GM10847 (cell line): ENCODE measurements around the gene SPART.

Experiments
- POLR2A ChIP-seq: IDR thresholded peaks from 2 replicates; pipeline ENCODE4 v1.6.1; 2011; ENCODE audit not compliant: insufficient read length; ENCODE audit errors: extremely low read depth

SPART gene, protein sequence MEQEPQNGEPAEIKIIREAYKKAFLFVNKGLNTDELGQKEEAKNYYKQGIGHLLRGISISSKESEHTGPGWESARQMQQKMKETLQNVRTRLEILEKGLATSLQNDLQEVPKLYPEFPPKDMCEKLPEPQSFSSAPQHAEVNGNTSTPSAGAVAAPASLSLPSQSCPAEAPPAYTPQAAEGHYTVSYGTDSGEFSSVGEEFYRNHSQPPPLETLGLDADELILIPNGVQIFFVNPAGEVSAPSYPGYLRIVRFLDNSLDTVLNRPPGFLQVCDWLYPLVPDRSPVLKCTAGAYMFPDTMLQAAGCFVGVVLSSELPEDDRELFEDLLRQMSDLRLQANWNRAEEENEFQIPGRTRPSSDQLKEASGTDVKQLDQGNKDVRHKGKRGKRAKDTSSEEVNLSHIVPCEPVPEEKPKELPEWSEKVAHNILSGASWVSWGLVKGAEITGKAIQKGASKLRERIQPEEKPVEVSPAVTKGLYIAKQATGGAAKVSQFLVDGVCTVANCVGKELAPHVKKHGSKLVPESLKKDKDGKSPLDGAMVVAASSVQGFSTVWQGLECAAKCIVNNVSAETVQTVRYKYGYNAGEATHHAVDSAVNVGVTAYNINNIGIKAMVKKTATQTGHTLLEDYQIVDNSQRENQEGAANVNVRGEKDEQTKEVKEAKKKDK

DNA sequence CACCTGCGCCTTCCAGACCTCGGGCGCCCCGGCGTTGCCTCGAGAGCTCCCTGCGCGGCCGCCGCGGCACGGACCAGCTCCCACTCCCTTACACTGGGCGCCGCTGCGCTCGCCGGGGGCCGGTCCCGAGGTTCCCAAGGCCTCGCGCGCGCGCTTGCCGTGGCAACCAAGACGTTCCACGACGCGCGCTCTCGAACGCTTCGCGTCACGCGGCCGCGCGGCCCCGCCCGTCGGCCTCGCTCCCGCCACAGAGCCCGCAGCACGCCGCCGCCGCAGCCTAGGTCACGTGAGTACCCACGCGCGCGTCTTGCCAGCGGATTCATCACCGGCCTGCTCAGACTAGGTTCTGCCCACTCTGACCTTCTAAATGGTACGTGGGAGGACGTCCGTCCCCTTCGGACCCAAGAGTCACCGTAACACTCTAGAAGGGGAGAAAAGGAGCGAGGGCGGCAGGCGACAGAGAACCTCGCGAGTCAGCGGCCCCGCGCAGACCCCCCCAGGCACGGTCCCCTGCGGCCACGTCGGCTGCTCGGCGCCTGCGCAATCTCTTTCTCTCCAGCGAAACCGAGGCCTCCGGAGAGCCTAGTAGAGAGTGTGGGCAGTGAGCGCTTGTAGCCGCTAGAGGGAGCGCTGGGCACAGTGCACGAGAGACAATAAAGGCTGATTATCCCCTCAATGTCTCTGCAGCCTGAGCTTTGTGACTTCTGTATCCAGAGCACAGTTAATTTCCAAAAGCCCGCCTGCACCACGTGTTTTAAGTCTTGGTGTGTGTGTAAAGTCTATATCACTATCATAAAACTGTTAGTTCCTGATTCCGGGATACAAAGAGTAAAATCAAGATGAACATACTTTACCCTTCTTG, at the start of gene SPART:
Gene SPART (minus strand): TSS at position 173 of the 862 bp plus-strand sequence. CDS start 10,564 bp downstream, outside the sequence.
- TF ChIP-seq POLR2A = no peak

DNA sequence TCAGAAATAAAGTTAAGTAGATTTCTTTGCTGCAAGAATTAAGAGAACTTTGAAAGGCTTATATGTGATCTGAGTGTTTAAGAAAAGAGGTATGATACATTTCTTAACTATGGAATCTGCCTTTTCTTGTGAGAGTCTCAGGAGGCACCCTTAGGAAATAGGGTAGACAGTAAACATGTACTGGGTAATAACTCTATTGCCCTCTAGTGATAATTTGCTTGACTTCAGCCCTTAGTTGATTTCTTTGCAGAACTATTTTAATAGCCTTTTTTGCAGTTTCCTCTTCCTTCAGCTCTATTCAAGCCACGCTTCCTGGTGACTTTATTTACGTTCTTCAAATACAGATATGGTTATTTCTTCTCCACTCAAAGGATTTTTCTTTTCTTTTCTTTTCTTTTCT, 49.1 kb upstream of the SPART start:
- no peak for TF ChIP-seq POLR2A

DNA sequence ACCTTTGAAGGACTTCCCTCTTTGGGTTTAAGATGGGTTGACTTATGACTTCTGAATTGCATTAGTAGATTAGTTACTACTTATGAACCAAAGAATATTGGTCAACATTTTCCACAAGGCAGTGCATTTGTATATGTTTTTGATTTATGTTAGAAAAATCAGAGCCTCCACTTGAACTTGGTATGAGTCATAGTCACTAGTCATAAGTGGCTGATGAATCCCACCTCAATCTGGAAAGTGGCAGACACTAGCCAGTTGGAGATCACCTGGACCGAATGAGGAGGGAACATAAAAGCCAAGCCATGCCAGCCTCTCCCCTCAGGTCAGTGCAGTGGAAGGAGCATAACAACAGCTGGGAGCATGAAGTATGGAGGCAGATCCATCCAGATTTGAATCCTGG, 39.3 kb upstream of the SPART start:
- no peak for TF ChIP-seq POLR2A

DNA sequence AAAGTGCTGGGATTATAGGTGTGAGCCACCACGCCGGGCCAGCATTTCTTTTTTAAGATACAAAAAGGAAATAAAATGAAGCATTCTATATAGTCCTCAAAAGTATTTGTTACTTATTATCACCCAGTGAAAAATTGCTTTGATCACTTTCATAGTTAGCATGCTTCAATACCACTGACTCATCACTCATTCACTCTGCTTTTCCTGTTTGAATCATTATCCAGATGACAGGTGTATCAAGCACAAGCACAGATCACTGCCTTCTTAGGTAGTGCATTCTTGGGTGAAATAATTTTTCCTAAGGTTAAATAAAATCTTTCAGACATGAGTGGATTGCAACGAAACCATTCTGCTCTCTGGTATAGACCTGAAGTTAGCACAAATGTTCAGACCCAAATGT, 35.8 kb upstream of the SPART start:
- no peak for TF ChIP-seq POLR2A

GRCh38 chr13:36377826-36378468, 31.8 kb upstream of the SPART start:
- no peak for TF ChIP-seq POLR2A

- TF ChIP-seq POLR2A = no peak
These were observed 27.9 kb upstream of the SPART start for GRCh38 chr13:36374063-36374462.

- TF ChIP-seq POLR2A = no peak
These were observed 25.0 kb upstream of the SPART start for GRCh38 chr13:36371185-36371584.

- TF ChIP-seq POLR2A = no peak
These were observed 23.9 kb upstream of the SPART start for GRCh38 chr13:36370108-36370429.

GRCh38 chr13:36369268-36370107, 23.3 kb upstream of the SPART start:
- TF ChIP-seq POLR2A = no peak

DNA sequence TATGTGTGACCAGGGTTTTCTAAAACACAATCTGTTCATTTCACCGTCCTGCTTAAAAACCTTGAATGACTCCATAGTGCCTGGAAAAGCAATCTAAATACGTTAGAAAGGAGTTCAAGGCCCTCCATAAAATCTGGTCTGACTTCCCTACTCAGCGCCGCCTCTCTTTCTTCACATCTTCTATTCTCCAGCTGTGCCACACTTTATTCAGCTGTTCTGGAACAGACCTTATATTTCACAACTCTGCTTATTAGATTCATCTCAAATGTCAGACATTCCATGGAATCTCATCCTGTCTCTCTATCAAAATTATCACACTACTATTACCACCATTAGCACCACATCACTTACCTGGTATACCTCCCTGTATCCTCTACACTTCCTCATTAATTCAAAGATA, 19.8 kb upstream of the SPART start:
- no peak for TF ChIP-seq POLR2A

DNA sequence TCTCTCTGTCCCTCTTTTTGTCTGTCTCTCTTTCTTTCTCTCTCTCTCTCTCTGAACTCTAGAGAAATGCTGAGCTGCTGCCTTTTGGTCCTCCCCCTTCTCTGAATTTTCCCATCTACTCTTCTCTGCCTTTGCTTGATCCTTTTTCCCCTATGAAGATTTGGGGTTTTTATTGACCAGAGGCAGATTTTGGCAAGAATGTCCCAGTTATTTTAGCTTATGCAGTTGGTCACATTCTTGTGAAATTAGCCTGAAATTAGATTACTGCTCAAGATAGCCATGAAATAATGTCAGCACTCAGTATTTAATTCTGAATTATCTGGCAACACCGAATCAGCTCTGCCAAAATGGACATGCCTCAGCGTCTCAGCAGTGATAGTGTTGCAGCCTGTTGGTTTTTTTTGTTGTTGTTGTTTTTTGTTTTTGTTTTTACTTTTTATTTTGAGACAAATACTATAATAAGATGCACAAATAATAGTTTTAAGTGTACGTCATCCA, 17.2 kb upstream of the SPART start:
- TF ChIP-seq POLR2A = no peak

DNA sequence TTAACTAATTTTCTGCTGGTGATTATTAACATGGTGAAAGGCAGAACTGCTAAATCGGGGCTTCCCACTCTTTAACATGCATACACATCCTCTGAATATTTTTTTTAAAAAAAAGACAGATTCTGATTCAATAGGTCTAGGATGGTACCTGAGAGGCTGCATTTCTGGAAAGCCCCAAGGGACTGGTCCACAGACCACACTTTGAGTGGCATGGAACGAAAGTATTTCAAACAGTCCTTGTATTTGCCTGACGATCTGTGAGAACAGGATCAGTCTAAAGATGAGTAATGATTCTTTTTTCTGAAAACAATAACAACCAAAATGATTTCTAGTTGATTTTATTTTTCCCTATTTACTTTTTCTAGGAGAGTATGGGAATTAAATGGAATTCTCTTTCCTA, 16.7 kb upstream of the SPART start:
- no peak for TF ChIP-seq POLR2A

- TF ChIP-seq POLR2A = no peak
These were observed 16.1 kb upstream of the SPART start for GRCh38 chr13:36362251-36362650.

GRCh38 chr13:36360903-36361302, 14.7 kb upstream of the SPART start:
- TF ChIP-seq POLR2A = no peak
